ENCODE data around the gene DNAL1. TPM values are rescaled to one million over a fixed set of nuclear protein-coding genes. Genes with fewer than 3 reads are reported as not detected.

The DNAL1 gene
- total RNA-seq, 1 experiment from 2014 or later = 12.2 TPM

DNA sequence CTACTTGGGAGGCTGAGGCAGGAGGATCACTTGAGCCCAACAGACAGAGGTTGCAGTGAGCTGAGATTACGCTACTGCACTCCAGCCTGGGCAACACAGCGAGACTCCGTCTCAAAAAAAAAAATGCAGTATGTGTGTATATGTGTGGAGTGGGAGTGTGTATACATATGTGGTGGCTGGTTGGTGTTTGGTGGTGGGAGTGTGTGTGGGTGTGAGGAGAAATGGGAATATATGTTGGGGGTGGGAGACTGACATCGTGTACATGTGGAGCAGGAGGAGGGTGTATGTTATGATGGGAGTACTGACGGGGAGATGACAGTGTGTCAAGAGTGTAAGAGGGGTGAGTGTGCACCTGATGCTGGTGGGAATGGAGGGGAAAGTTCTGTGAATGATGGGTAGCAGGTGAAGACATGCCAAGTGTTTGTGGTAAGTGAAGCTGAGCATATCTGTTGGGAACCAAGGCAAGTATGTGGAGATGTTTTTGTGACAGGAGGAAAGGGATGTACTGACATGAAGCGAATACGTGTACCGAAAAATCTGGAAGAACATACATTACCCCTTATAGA lies 65.2 kb downstream of the DNAL1 start:
- H3K27me3 Mint-ChIP-seq (ENCODE audit: insufficient read depth, unreplicated experiment) = no peaks in the 10 kb centered on the region
- ChIA-PET POLR2A (no interaction called here), CTCF (no interaction called here)
- BruUV-seq (replicated peaks) = no TSS peak
- no peaks in the 10 kb centered on the region for H3K9me3 Mint-ChIP-seq (ENCODE audit: unreplicated experiment)
- no peak overlapping the region for H3K4me3 Mint-ChIP-seq (ENCODE audit: unreplicated experiment)
- H3K36me3 Mint-ChIP-seq (ENCODE audit: insufficient read depth, unreplicated experiment) = peaks cover 26% of the 10 kb centered on the region
- no peak overlapping the region for H3K27ac Mint-ChIP-seq (ENCODE audit: unreplicated experiment)
- H3K4me3 ChIP-seq (ENCODE audit: low read depth, low read length) = no peak overlapping the region
- intact Hi-C loops (cut with micrococcal nuclease; ENCODE audit: unreplicated experiment) = no loop called here
- no peaks in the 10 kb centered on the region for H3K27me3 ChIP-seq (replicated peaks; ENCODE audit: control insufficient read depth, insufficient read depth, low read length)
- H3K9me3 ChIP-seq = no peaks in the 10 kb centered on the region
- TF ChIP-seq, protein P1, sequence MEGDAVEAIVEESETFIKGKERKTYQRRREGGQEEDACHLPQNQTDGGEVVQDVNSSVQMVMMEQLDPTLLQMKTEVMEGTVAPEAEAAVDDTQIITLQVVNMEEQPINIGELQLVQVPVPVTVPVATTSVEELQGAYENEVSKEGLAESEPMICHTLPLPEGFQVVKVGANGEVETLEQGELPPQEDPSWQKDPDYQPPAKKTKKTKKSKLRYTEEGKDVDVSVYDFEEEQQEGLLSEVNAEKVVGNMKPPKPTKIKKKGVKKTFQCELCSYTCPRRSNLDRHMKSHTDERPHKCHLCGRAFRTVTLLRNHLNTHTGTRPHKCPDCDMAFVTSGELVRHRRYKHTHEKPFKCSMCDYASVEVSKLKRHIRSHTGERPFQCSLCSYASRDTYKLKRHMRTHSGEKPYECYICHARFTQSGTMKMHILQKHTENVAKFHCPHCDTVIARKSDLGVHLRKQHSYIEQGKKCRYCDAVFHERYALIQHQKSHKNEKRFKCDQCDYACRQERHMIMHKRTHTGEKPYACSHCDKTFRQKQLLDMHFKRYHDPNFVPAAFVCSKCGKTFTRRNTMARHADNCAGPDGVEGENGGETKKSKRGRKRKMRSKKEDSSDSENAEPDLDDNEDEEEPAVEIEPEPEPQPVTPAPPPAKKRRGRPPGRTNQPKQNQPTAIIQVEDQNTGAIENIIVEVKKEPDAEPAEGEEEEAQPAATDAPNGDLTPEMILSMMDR (IDR thresholded peaks at IDR 0.05; ENCODE audit: insufficient read depth in 1 of 2, low read depth in 1 of 2, low read length in 1 of 2, severe bottlenecking in 1 of 2, unreplicated experiment in 1 of 2) = no peak
- no peak for DNase-seq
- H3K36me3 ChIP-seq (ENCODE audit: control insufficient read depth, insufficient read depth, low read length) = no peaks in the 10 kb centered on the region
- H3K4me1 ChIP-seq = peaks cover 10% of the 10 kb centered on the region; the same call in 1 of the 2 replicates
- H3K4me1 Mint-ChIP-seq (ENCODE audit: low read depth, unreplicated experiment) = peaks cover 20% of the 10 kb centered on the region

GRCh38 chr14:73710737-73711136 lies 66.0 kb downstream of the DNAL1 start:
- Histone ChIP-seq H3K27me3 (replicated peaks; ENCODE audit: control insufficient read depth, insufficient read depth, low read length) (no peaks in the 10 kb centered on the region), H3K4me1 (peaks cover 10% of the 10 kb centered on the region; the same call in 1 of the 2 replicates), H3K36me3 (ENCODE audit: control insufficient read depth, insufficient read depth, low read length) (no peaks in the 10 kb centered on the region; the same call in 1 of the 2 replicates), H3K4me3 (ENCODE audit: low read depth, low read length) (no peak overlapping the region), H3K9me3 (no peaks in the 10 kb centered on the region)
- Mint-ChIP-seq H3K9me3 (ENCODE audit: unreplicated experiment) (no peaks in the 10 kb centered on the region), H3K4me1 (ENCODE audit: low read depth, unreplicated experiment) (peaks cover 20% of the 10 kb centered on the region), H3K27ac (ENCODE audit: unreplicated experiment) (no peak overlapping the region), H3K36me3 (ENCODE audit: insufficient read depth, unreplicated experiment) (peaks cover 31% of the 10 kb centered on the region), H3K4me3 (ENCODE audit: unreplicated experiment) (no peak overlapping the region), H3K27me3 (ENCODE audit: insufficient read depth, unreplicated experiment) (no peaks in the 10 kb centered on the region)
- no TSS peak for BruUV-seq (replicated peaks)
- CTCF ChIA-PET = no interaction called here
- TF ChIP-seq, protein P1 (IDR thresholded peaks at IDR 0.05; ENCODE audit: insufficient read depth in 1 of 2, low read depth in 1 of 2, low read length in 1 of 2, severe bottlenecking in 1 of 2, unreplicated experiment in 1 of 2) = no peak
- intact Hi-C loops (cut with micrococcal nuclease; ENCODE audit: unreplicated experiment) = no loop called here
- no peak for DNase-seq
- POLR2A ChIA-PET = no interaction called here

GRCh38 chr14:73712071-73712506 lies 67.3 kb downstream of the DNAL1 start:
- Histone ChIP-seq H3K4me3 (ENCODE audit: low read depth, low read length) (peak overlapping the region; percentile 94), H3K4me1 (peaks cover 10% of the 10 kb centered on the region; the same call in 1 of the 2 replicates), H3K9me3 (no peaks in the 10 kb centered on the region), H3K27me3 (replicated peaks; ENCODE audit: control insufficient read depth, insufficient read depth, low read length) (no peaks in the 10 kb centered on the region), H3K36me3 (ENCODE audit: control insufficient read depth, insufficient read depth, low read length) (no peaks in the 10 kb centered on the region; the same call in 1 of the 2 replicates)
- DNase-seq = no peak
- H3K27ac Mint-ChIP-seq (ENCODE audit: unreplicated experiment) = peak overlapping the region; percentile 99
- TF ChIP-seq, protein P1 (IDR thresholded peaks at IDR 0.05; ENCODE audit: insufficient read depth in 1 of 2, low read depth in 1 of 2, low read length in 1 of 2, severe bottlenecking in 1 of 2, unreplicated experiment in 1 of 2) = no peak
- intact Hi-C loops (cut with micrococcal nuclease; ENCODE audit: unreplicated experiment) = no loop called here
- BruUV-seq (replicated peaks) = no TSS peak
- peak overlapping the region; percentile 90 for H3K4me3 Mint-ChIP-seq (ENCODE audit: unreplicated experiment)
- H3K9me3 Mint-ChIP-seq (ENCODE audit: unreplicated experiment) = no peaks in the 10 kb centered on the region
- ChIA-PET CTCF (no interaction called here), POLR2A (no interaction called here)
- H3K36me3 Mint-ChIP-seq (ENCODE audit: insufficient read depth, unreplicated experiment) = peaks cover 38% of the 10 kb centered on the region
- no peaks in the 10 kb centered on the region for H3K27me3 Mint-ChIP-seq (ENCODE audit: insufficient read depth, unreplicated experiment)
- peaks cover 20% of the 10 kb centered on the region for H3K4me1 Mint-ChIP-seq (ENCODE audit: low read depth, unreplicated experiment)
